Measurements from ENCODE around the gene PPP1R7. TPM values are rescaled to one million over a fixed set of nuclear protein-coding genes. Genes with fewer than 3 reads are reported as not detected.
A peak's percentile ranks its signal among the peaks of the same experiment; 100 is the strongest.

PPP1R7 gene
- total RNA-seq, 1 experiment from 2014 or later = 49.1 TPM

GRCh38 chr2:241227594-241227993 lies 77.3 kb downstream of the PPP1R7 start (continued):
- no peak for TF ChIP-seq ZNF232 (CRISPR knock-in tag; IDR thresholded peaks at IDR 0.05)
- no peak for TF ChIP-seq E2F4 (CRISPR knock-in tag; IDR thresholded peaks at IDR 0.05; ENCODE audit: borderline replicate concordance, low read depth)
- no peak for TF ChIP-seq E2F1 (CRISPR knock-in tag; IDR thresholded peaks at IDR 0.05)
- TF ChIP-seq RORB (CRISPR knock-in tag; IDR thresholded peaks at IDR 0.05) = no peak
- TF ChIP-seq EMX1 (CRISPR knock-in tag; IDR thresholded peaks at IDR 0.05) = no peak

GRCh38 chr2:241228081-241228859 lies 78.0 kb downstream of the PPP1R7 start:
- TF ChIP-seq NFATC4 (CRISPR knock-in tag; IDR thresholded peaks at IDR 0.05) (no peak), CREM (CRISPR knock-in tag; IDR thresholded peaks at IDR 0.05) (no peak), ESRRA (CRISPR knock-in tag; IDR thresholded peaks at IDR 0.05; ENCODE audit: borderline replicate concordance) (no peak), NFYB (CRISPR knock-in tag; conservative IDR thresholded peaks at IDR 0.05; ENCODE audit: low read depth) (no peak), ZNF396 (CRISPR knock-in tag; IDR thresholded peaks at IDR 0.05; ENCODE audit: borderline replicate concordance) (no peak), PREB (CRISPR knock-in tag; IDR thresholded peaks at IDR 0.05; ENCODE audit: borderline replicate concordance) (no peak), TCF7 (CRISPR knock-in tag; IDR thresholded peaks at IDR 0.05; ENCODE audit: low read depth) (no peak), E2F4 (CRISPR knock-in tag; IDR thresholded peaks at IDR 0.05; ENCODE audit: borderline replicate concordance, low read depth) (no peak), GRHL2 (CRISPR knock-in tag; IDR thresholded peaks at IDR 0.05; ENCODE audit: insufficient replicate concordance, severe bottlenecking) (no peak), MAX (CRISPR knock-in tag; IDR thresholded peaks at IDR 0.05) (no peak), PRDM15 (CRISPR knock-in tag; IDR thresholded peaks at IDR 0.05) (no peak), ZNF425 (CRISPR knock-in tag; conservative IDR thresholded peaks at IDR 0.05) (no peak), TP53 (CRISPR knock-in tag; IDR thresholded peaks at IDR 0.05) (no peak), NR1H2 (CRISPR knock-in tag; IDR thresholded peaks at IDR 0.05) (no peak), OVOL2 (CRISPR knock-in tag; IDR thresholded peaks at IDR 0.05; ENCODE audit: borderline replicate concordance) (no peak), JUN (CRISPR knock-in tag; IDR thresholded peaks at IDR 0.05) (no peak), NFE2L1 (CRISPR knock-in tag; IDR thresholded peaks at IDR 0.05) (no peak), TEAD1 (CRISPR knock-in tag; IDR thresholded peaks at IDR 0.05) (no peak)
- DNase-seq (ENCODE audit: low spot score) (no peak), ATAC-seq (no peak)
- CTCF ChIA-PET = interaction anchor here (1.1 kb wide), 2 partner anchors 48 to 150 kb away, joined by 4 to 5 read pairs; no protein-coding TSS in a partner anchor
- H3K4me3 Mint-ChIP-seq = no peak overlapping the region
- H3K4me1 Mint-ChIP-seq = no peaks in the 10 kb centered on the region
- POLR2A ChIA-PET = no interaction called here
- no peaks in the 10 kb centered on the region for H3K9me3 Mint-ChIP-seq
- no peaks in the 10 kb centered on the region for H3K27me3 Mint-ChIP-seq (ENCODE audit: low read depth)
- peak overlapping the region; percentile 81 for H3K27ac Mint-ChIP-seq
- H3K36me3 Mint-ChIP-seq = peaks cover 39% of the 10 kb centered on the region

Measured in WTC11 (cell line).